Ascending aorta (tissue), 2 donors: ENCODE measurements around the gene HYAL1. TPM values are rescaled to one million over a fixed set of nuclear protein-coding genes. Genes with fewer than 3 reads are reported as not detected.

Experiments used
- DNase-seq, 2 donors: peaks; one replicate each; pipeline ENCODE4 v3.0.0-alpha.2; 2019; ENCODE audit warnings: low spot score in 2 of 2
- H3K27ac ChIP-seq, 2 donors: fragments of 200-600 bp; sonication (generic); one replicate each; pipeline ENCODE4 v1.5.1; 2016 to 2017; ENCODE audit warnings: mild to moderate bottlenecking in 1 of 2
- H3K27me3 ChIP-seq: fragments of 200-600 bp; sonication (generic); one replicate; pipeline ENCODE4 v1.5.1; 2017
- H3K36me3 ChIP-seq, 2 donors: fragments of 200-600 bp; sonication (generic); one replicate each; pipeline ENCODE4 v1.5.1; 2016
- H3K4me1 ChIP-seq, 2 donors: fragments of 200-600 bp; sonication (generic); one replicate each; pipeline ENCODE4 v1.5.1; 2016 to 2017; ENCODE audit warnings: mild to moderate bottlenecking in 1 of 2
- H3K4me3 ChIP-seq, 2 donors: fragments of 200-600 bp; sonication (generic); one replicate each; pipeline ENCODE4 v1.5.1; 2016 to 2017; ENCODE audit warnings: mild to moderate bottlenecking in 1 of 2
- H3K9me3 ChIP-seq, 2 donors: fragments of 200-600 bp; sonication (generic); one replicate each; pipeline ENCODE4 v1.5.1; 2016
- intact Hi-C: fragments of 100-400 bp; cut with DNase I; formaldehyde crosslinking; loops from one replicate; pipeline ENCODE4 v1.15.1; 2023
- total RNA-seq: library from RNA; depleted of rRNA; stranded (reverse); fragments of >200 nt; gene quantifications from one replicate; pipeline ENCODE4 v1.1.0, GENCODE V29; 2016
- TF ChIP-seq, protein P1 (sequence below), 3 experiments: fragments of 200-600 bp in 2 of 3; fragments of 450-650 bp in 1 of 3; sonication (generic) in 2 of 3; IDR thresholded peaks; one replicate each; pipeline ENCODE4 v1.5.1; 2016 to 2019; ENCODE audit warnings: antibody characterized with exemption in 3 of 3, mild to moderate bottlenecking in 1 of 3, moderate library complexity in 1 of 3

The HYAL1 gene
- total RNA-seq, 1 donor from 2014 or later = 49.5 TPM

DNA sequence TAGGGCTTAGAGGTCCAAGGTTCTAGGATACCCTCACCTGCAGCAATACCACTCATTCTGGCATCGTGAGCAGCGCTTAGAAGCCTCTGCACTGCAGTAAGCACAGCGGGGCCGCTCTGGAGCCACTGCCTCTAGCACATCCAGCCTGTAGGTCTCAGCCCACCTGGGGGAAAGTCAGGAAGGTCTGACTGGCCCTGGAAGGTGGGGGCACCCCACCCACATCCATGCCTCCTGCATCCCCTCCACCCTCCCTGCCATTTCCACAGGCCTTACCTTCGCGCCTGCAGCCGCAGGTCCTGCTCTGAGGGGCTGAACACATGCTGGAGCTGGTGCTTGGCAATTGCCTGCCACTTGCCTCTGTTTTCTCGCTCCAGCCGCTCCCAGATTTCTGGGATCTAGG is 38.2 kb upstream of the HYAL1 start:
- no peaks in the 10 kb centered on the region for H3K36me3 ChIP-seq
- H3K27me3 ChIP-seq = no peaks in the 10 kb centered on the region
- H3K9me3 ChIP-seq = no peaks in the 10 kb centered on the region
- intact Hi-C loops = no loop called here
- H3K27ac ChIP-seq = peak overlapping the region; percentile 99
- no peak for DNase-seq
- peaks cover 21 to 45% of the 10 kb centered on the region in 2 donors for H3K4me1 ChIP-seq
- TF ChIP-seq, protein P1, sequence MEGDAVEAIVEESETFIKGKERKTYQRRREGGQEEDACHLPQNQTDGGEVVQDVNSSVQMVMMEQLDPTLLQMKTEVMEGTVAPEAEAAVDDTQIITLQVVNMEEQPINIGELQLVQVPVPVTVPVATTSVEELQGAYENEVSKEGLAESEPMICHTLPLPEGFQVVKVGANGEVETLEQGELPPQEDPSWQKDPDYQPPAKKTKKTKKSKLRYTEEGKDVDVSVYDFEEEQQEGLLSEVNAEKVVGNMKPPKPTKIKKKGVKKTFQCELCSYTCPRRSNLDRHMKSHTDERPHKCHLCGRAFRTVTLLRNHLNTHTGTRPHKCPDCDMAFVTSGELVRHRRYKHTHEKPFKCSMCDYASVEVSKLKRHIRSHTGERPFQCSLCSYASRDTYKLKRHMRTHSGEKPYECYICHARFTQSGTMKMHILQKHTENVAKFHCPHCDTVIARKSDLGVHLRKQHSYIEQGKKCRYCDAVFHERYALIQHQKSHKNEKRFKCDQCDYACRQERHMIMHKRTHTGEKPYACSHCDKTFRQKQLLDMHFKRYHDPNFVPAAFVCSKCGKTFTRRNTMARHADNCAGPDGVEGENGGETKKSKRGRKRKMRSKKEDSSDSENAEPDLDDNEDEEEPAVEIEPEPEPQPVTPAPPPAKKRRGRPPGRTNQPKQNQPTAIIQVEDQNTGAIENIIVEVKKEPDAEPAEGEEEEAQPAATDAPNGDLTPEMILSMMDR (IDR thresholded peaks at IDR 0.05) = no peak
- H3K4me3 ChIP-seq = peak overlapping the region in 1 of 2 donors; percentile 96

DNA sequence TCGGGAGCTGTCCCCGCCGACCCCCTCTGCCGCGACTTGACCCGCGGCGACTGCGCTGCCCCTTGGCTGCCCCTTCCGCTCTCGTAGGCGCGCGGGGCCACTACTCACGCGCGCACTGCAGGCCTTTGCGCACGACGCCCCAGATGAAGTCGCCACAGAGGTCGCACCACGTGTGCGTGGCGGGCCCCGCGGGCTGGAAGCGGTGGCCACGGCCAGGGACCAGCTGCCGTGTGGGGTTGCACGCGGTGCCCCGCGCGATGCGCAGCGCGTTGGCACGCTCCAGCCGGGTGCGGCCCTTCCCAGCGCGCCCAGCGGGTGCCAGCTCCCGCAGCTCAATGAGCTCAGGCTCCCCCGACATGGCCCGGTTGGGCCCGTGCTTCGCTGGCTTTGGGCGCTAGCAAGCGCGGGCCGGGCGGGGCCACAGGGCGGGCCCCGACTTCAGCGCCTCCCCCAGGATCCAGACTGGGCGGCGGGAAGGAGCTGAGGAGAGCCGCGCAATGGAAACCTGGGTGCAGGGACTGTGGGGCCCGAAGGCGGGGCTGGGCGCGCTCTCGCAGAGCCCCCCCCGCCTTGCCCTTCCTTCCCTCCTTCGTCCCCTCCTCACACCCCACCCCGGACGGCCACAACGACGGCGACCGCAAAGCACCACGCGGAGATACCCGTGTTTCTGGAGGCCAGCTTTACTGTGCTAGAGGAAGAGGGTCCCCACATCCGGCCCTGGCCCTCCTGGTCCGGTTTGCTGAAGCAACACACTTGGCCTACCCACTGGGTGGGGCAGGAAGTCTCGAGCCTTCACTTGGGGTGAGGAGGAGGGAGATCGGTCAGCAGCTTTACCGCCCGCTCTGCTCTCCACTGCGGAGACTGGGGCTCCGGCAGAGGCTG is 37.3 kb upstream of the HYAL1 start, which contains the start of gene RASSF1:
RASSF1 (minus strand) TSS at position 389 of the 882 bp plus-strand sequence; CDS start at position 358, 31 bp downstream.
- DNase-seq = peak; percentile 58 to 86
- H3K27ac ChIP-seq = peak within 1 kb of the TSS; percentile 99
- TF ChIP-seq, protein P1 (IDR thresholded peaks at IDR 0.05) = no peak
- no peaks in the 10 kb centered on the region for H3K27me3 ChIP-seq
- intact Hi-C loops = no loop called here
- H3K36me3 ChIP-seq = no peaks in the 10 kb centered on the region
- H3K4me3 ChIP-seq = peak within 1 kb of the TSS; percentile 68 to 96
- H3K9me3 ChIP-seq = no peaks in the 10 kb centered on the region
- H3K4me1 ChIP-seq = peaks cover 20 to 52% of the 10 kb centered on the region in 2 donors

DNA sequence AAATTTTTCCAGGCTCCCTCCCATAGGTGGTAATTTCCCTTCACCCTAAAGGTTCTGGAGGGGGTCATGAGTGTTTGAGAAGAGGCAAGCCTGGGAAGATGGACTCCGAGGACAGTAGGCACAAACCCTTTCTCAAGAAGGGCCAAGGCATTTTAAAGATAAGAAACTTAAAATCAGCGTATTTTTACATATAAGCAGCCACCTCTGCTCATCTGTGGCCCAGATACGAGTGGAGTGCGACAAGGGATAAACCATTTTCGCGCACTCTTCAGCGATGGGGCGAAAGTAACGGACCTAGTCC is 36.7 kb upstream of the HYAL1 start:
- intact Hi-C loops = no loop called here
- H3K4me1 ChIP-seq = peaks cover 18 to 52% of the 10 kb centered on the region in 2 donors
- H3K9me3 ChIP-seq = no peaks in the 10 kb centered on the region
- DNase-seq = no peak
- H3K36me3 ChIP-seq = no peaks in the 10 kb centered on the region
- H3K27ac ChIP-seq = peak overlapping the region; percentile 99
- H3K4me3 ChIP-seq = peak overlapping the region; percentile 68 to 96
- TF ChIP-seq, protein P1 (IDR thresholded peaks at IDR 0.05) = no peak
- H3K27me3 ChIP-seq = no peaks in the 10 kb centered on the region

DNA sequence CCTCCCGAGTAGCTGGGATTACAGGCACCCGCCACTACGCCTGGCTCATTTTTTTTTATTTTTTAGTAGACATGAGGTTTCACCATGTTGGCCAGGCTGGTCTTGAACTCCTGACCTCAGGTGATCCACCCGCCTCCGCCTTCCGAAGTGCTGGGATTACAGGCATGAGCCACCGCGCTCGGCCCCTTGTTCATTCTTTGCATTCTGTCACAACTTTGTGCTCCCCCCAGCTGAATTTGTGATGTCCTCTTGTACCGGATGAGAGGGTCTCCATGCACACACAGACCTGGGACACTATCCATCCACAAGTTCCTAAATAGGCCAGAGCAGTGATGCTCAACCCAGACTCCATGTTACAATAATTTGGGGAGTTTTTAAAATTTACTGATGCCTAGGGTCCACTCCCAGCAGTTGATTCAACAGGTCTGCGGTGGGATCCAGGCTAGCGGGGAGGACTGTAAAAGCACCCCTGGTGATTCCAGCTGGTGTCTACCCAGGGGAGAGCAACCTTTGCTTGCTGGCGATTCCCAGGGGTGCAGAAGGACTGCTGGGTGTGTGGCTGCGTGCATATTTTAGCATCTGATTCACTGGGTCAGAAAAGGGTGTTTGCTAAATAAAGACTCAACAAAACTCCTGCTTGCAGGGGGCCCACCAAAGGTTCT is 36.2 kb upstream of the HYAL1 start:
- peak overlapping the region; percentile 99 for H3K27ac ChIP-seq
- DNase-seq = no peak
- H3K27me3 ChIP-seq = no peaks in the 10 kb centered on the region
- TF ChIP-seq, protein P1 (IDR thresholded peaks at IDR 0.05) = no peak
- peaks cover 20 to 56% of the 10 kb centered on the region in 2 donors for H3K4me1 ChIP-seq
- peak overlapping the region; percentile 68 to 96 for H3K4me3 ChIP-seq
- H3K9me3 ChIP-seq = no peaks in the 10 kb centered on the region
- intact Hi-C loops = no loop called here
- no peaks in the 10 kb centered on the region for H3K36me3 ChIP-seq

DNA sequence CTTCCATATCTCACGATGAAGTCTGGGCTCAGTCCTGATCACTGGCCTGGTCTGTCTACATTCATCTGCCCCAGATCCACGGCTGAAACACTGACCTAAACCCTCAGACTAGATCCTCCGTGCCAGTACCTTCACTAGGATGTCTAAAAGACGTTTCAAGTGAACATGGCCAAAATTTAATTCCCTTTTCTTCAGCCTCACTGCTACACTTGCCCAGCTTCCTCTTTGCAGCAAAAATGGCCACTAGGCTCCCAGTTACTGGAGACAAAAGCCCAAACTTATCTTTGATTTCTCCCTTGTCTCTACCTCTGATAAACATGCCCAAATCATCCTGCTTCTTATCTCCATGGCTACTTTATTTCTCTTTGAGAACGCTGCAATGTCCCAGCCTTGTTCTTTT is 35.6 kb upstream of the HYAL1 start:
- Histone ChIP-seq H3K4me1 (peaks cover 24 to 63% of the 10 kb centered on the region in 2 donors), H3K36me3 (no peaks in the 10 kb centered on the region), H3K27ac (peak overlapping the region; percentile 99), H3K9me3 (no peaks in the 10 kb centered on the region), H3K27me3 (no peaks in the 10 kb centered on the region), H3K4me3 (peak overlapping the region; percentile 14 to 96)
- intact Hi-C loops = no loop called here
- DNase-seq = no peak
- TF ChIP-seq, protein P1 (IDR thresholded peaks at IDR 0.05) = no peak
